Stimulated activated naive CD8-positive, alpha-beta T cell treated with anti-CD3 and anti-CD28 coated beads, Interleukin-15, Interleukin-2, amounts not matched to agents 100 ng/mL and 50 ng/mL, for 24 hours (primary cell): ENCODE data around the gene CACNG6.

Source experiments
- H3K27ac Mint-ChIP-seq: one replicate; pipeline ENCODE4 v1.8.0; 2021; ENCODE audit warnings: mild to moderate bottlenecking, mixed read lengths
- H3K27me3 Mint-ChIP-seq: one replicate; pipeline ENCODE4 v1.8.0; 2021; ENCODE audit warnings: mixed read lengths
- H3K36me3 Mint-ChIP-seq: one replicate; pipeline ENCODE4 v1.8.0; 2021; ENCODE audit warnings: low read depth, mixed read lengths
- H3K4me1 Mint-ChIP-seq: one replicate; pipeline ENCODE4 v1.8.0; 2021; ENCODE audit warnings: low read depth, mixed read lengths
- H3K4me3 Mint-ChIP-seq: one replicate; pipeline ENCODE4 v1.8.0; 2021; ENCODE audit warnings: mild to moderate bottlenecking, mixed read lengths
- H3K9me3 Mint-ChIP-seq: one replicate; pipeline ENCODE4 v1.8.0; 2021; ENCODE audit warnings: mixed read lengths

Gene CACNG6

GRCh38 chr19:54009440-54009839 lies 18.0 kb downstream of the CACNG6 start:
- Mint-ChIP-seq H3K27ac (no peak overlapping the region), H3K27me3 (peaks cover 26% of the 10 kb centered on the region), H3K36me3 (no peaks in the 10 kb centered on the region), H3K4me3 (no peak overlapping the region), H3K9me3 (no peaks in the 10 kb centered on the region), H3K4me1 (no peaks in the 10 kb centered on the region)

GRCh38 chr19:54010474-54010873 lies 19.0 kb downstream of the CACNG6 start:
- Mint-ChIP-seq H3K4me1 (no peaks in the 10 kb centered on the region), H3K9me3 (no peaks in the 10 kb centered on the region), H3K36me3 (no peaks in the 10 kb centered on the region), H3K27ac (no peak overlapping the region), H3K27me3 (peaks cover 32% of the 10 kb centered on the region), H3K4me3 (no peak overlapping the region)

DNA sequence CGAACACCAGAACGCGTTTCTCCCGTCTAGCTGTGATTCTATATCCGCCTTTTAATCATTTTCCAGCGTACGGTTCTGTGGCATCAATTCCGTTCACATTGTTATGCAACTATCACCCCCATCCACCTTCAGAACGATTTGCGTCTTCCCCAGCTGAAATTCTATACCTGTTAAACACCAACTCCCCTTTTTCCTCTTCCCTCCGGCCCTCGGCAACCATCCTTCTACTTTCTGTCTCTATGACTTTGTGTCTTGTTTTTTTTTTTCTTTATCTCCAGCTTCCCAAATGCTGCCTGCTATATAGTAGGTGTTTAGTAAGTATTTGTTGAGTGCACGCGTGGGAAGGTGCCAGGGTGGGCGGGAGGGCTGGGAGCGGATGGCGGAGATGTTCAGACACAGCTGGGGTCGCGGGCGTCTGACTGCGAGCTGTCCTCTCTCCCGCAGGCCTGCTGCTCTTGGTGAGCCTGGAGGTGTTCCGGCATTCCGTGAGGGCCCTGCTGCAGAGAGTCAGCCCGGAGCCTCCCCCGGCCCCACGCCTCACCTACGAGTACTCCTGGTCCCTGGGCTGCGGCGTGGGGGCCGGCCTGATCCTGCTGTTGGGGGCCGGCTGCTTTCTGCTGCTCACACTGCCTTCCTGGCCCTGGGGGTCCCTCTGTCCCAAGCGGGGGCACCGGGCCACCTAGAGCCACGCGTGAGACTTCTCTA lies 20.2 kb downstream of the CACNG6 start:
- Mint-ChIP-seq H3K9me3 (no peaks in the 10 kb centered on the region), H3K27me3 (peaks cover 40% of the 10 kb centered on the region), H3K27ac (no peak overlapping the region), H3K36me3 (no peaks in the 10 kb centered on the region), H3K4me3 (no peak overlapping the region), H3K4me1 (no peaks in the 10 kb centered on the region)

DNA sequence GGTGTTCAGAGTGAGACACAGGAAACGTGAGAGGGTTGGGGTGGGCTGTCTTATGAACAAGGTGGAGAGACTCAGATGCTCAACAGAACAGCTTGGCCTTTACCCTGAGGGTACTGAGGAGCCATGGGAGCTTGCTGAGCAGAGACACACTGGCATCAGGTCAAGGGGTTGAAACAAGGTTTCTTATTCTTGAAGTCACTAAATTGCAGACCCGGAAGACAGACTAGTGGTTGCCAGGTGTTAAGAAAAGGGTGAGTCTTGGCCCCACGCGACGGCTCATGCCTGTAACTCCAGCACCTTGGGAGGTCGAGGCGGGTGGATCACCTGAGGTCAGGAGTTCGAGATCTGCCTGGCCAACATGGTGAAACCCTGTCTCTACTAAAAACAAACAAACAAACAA lies 22.4 kb downstream of the CACNG6 start:
- Mint-ChIP-seq H3K36me3 (no peaks in the 10 kb centered on the region), H3K9me3 (no peaks in the 10 kb centered on the region), H3K4me1 (no peaks in the 10 kb centered on the region), H3K27me3 (peaks cover 38% of the 10 kb centered on the region), H3K4me3 (no peak overlapping the region), H3K27ac (no peak overlapping the region)

DNA sequence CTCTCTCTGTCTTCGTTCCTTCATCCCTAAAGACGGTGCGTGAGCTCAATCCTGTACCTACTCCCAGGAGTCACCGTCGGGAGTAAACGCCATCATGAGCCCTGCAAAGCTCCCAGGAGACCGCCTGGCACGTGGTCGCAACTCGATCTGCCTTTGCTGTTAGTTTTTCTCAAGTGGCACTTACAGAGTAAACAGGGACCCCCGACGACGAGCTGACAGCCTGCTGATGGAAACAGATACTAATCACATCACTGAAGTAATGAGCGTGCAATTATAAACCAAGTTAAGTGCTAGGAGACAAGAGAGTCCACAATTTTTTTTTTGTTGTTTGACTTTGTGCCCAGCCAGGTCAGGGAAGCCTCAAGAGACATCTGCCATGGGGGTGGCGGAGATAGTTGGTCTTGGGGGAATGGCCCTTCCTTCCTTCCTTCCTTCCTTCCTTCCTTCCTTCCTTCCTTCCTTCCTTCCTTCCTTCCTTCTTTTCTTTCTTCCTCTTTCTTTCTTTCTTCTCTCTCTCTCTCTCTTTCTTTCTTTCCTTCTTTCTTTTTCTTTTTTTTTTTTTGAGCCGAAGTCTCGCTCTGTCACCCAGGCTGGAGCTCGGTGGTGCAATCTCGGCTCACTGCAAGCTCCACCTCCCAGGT lies 23.6 kb downstream of the CACNG6 start:
- no peak overlapping the region for H3K27ac Mint-ChIP-seq
- no peaks in the 10 kb centered on the region for H3K9me3 Mint-ChIP-seq
- H3K36me3 Mint-ChIP-seq: no peaks in the 10 kb centered on the region
- peaks cover 38% of the 10 kb centered on the region for H3K27me3 Mint-ChIP-seq
- peaks cover 2% of the 10 kb centered on the region for H3K4me1 Mint-ChIP-seq
- H3K4me3 Mint-ChIP-seq: no peak overlapping the region

DNA sequence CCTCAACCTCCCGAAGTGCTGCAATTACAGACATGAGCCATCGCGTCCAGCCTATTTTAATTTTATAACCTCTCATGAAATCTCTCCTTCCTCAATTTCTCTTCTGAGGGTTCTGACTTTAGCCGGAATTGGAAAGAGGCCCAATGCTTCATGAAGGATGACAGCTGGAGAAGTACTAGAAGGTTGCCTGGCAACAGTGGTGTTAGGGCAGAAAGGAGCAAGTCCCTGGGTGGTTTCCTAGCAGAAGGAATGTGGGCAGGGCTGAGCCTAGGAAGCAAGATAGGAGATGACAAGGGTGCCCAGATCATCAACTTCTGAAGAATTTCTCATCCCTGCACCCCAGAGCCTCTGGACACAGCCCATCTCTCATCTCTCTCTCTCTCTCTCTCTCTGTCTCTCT lies 25.8 kb downstream of the CACNG6 start:
- Mint-ChIP-seq H3K9me3 (no peaks in the 10 kb centered on the region), H3K27me3 (peaks cover 31% of the 10 kb centered on the region), H3K4me1 (peaks cover 14% of the 10 kb centered on the region), H3K4me3 (no peak overlapping the region), H3K27ac (no peak overlapping the region), H3K36me3 (no peaks in the 10 kb centered on the region)

- H3K36me3 Mint-ChIP-seq: no peaks in the 10 kb centered on the region
- peaks cover 31% of the 10 kb centered on the region for H3K27me3 Mint-ChIP-seq
- H3K27ac Mint-ChIP-seq: peak overlapping the region; percentile 66
- H3K4me3 Mint-ChIP-seq: no peak overlapping the region
- H3K9me3 Mint-ChIP-seq: no peaks in the 10 kb centered on the region
- H3K4me1 Mint-ChIP-seq: peaks cover 17% of the 10 kb centered on the region
Observed at GRCh38 chr19:54021363-54021762, 29.9 kb downstream of the CACNG6 start.

DNA sequence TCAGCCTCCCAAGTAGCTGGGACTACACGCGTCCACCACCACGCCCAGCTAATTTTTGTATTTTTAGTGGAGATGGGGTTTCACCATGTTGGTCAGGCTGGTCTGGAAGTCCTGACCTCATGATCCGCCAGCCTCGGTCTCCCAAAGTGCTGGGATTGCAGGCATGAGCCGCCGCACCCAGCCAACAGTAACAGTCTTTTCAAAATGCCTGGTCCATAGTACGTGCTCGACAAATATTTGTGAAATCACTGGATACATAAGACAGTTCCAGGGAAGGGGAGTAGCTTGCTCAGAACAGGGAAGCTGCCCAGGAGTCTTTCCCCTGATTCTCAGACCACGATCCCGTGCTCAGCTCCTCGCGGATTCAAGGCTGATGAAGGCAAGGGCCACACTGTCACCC lies 30.5 kb downstream of the CACNG6 start:
- H3K4me3 Mint-ChIP-seq: no peak overlapping the region
- no peaks in the 10 kb centered on the region for H3K9me3 Mint-ChIP-seq
- H3K4me1 Mint-ChIP-seq: peaks cover 17% of the 10 kb centered on the region
- H3K36me3 Mint-ChIP-seq: no peaks in the 10 kb centered on the region
- peak overlapping the region; percentile 66 for H3K27ac Mint-ChIP-seq
- H3K27me3 Mint-ChIP-seq: peaks cover 29% of the 10 kb centered on the region

DNA sequence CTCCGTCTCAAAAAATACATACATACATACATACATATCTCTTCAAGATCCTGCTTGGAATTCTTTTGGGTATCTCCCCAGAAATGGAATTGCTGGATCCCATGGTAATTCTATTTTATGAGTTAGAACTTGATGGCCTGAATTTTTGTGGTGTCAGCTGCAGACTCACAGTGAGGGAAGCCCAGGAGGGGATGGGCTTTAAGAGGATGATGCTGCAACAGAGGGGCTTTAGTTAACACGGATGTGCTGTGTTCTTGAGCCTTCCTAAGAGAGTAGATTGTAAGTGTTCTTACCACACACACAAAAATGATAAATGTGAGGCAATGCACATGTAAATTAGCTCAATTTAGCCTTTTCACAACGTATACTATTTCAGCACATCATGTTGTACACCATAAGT lies 31.8 kb downstream of the CACNG6 start:
- Mint-ChIP-seq H3K4me1 (peaks cover 17% of the 10 kb centered on the region), H3K36me3 (no peaks in the 10 kb centered on the region), H3K4me3 (no peak overlapping the region), H3K9me3 (no peaks in the 10 kb centered on the region), H3K27ac (no peak overlapping the region), H3K27me3 (peaks cover 22% of the 10 kb centered on the region)

GRCh38 chr19:54024660-54025059 lies 33.2 kb downstream of the CACNG6 start:
- no peaks in the 10 kb centered on the region for H3K9me3 Mint-ChIP-seq
- peaks cover 17% of the 10 kb centered on the region for H3K4me1 Mint-ChIP-seq
- no peak overlapping the region for H3K27ac Mint-ChIP-seq
- H3K36me3 Mint-ChIP-seq: no peaks in the 10 kb centered on the region
- peaks cover 29% of the 10 kb centered on the region for H3K27me3 Mint-ChIP-seq
- no peak overlapping the region for H3K4me3 Mint-ChIP-seq

- no peaks in the 10 kb centered on the region for H3K36me3 Mint-ChIP-seq
- H3K4me3 Mint-ChIP-seq: no peak overlapping the region
- H3K27ac Mint-ChIP-seq: no peak overlapping the region
- peaks cover 3% of the 10 kb centered on the region for H3K4me1 Mint-ChIP-seq
- peaks cover 39% of the 10 kb centered on the region for H3K27me3 Mint-ChIP-seq
- H3K9me3 Mint-ChIP-seq: no peaks in the 10 kb centered on the region
Observed at GRCh38 chr19:54026656-54027055, 35.2 kb downstream of the CACNG6 start.

GRCh38 chr19:54029301-54029700 lies 37.9 kb downstream of the CACNG6 start:
- peaks cover 27% of the 10 kb centered on the region for H3K27me3 Mint-ChIP-seq
- no peak overlapping the region for H3K4me3 Mint-ChIP-seq
- H3K27ac Mint-ChIP-seq: no peak overlapping the region
- no peaks in the 10 kb centered on the region for H3K4me1 Mint-ChIP-seq
- H3K9me3 Mint-ChIP-seq: no peaks in the 10 kb centered on the region
- H3K36me3 Mint-ChIP-seq: no peaks in the 10 kb centered on the region

DNA sequence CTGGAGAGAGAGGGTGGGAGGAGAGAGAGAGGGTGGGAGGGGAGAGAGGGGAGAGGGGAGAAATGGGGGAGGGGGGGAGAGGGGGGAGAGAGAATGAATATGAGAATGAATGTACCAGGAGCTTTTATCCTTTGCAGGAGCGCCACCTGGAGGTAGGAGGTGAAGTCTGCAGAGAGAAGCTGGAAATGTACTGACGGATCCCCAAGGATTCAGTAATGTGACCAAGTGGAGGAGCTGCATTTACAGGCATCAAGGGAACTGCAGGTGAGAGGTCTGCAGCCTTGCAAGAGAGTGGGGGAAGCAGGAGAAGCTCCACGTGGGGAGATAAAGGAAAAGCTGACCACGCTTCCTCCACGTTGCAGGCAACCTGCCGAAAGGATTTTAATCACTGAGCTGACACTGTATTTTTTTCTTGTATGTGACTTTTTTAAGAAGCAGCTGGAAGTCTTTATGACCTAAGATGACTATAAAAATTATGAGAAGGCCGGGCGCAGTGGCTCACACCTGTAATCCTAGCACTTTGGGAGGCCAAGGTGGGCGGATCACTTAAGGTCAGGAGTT lies 38.6 kb downstream of the CACNG6 start:
- no peak overlapping the region for H3K4me3 Mint-ChIP-seq
- H3K9me3 Mint-ChIP-seq: no peaks in the 10 kb centered on the region
- H3K36me3 Mint-ChIP-seq: no peaks in the 10 kb centered on the region
- no peaks in the 10 kb centered on the region for H3K4me1 Mint-ChIP-seq
- H3K27me3 Mint-ChIP-seq: peaks cover 22% of the 10 kb centered on the region
- H3K27ac Mint-ChIP-seq: no peak overlapping the region

DNA sequence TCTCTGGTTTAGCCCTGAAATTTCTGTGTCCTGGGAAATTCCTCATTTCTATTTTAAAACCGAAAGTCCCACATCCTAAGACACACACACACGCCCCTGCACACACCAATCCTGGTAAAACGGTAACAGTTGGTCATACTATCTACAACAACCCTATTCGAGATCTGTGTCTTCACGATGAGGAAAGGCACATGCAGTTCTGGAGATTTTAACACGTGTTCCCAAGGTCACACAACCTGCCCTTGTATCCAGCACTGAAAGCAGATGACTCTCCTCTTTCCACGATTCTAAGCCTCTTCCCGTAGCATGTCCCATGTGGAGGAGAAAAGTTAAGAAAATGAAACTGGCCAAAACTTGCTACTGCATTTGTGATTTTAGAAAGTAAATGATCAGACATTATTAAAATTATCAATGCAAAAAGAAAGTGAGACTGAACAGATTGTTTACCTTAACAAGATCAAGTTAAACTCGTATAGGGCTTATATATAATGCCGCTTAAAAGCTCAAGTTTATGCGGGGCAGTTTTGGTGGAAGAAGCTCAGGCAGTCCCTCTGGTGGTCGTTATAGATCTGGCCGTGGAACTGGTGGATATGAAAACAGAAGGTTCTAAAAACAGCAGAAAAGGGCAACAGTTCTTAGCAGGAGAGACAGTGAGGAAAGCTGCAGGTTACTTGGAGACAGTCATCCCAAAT lies 39.6 kb downstream of the CACNG6 start:
- Mint-ChIP-seq H3K4me1 (no peaks in the 10 kb centered on the region), H3K4me3 (no peak overlapping the region), H3K36me3 (no peaks in the 10 kb centered on the region), H3K9me3 (no peaks in the 10 kb centered on the region), H3K27me3 (peaks cover 22% of the 10 kb centered on the region), H3K27ac (no peak overlapping the region)
